HG03066 (cell line): ENCODE results near the gene PNLIP.

Experiments used
- ATAC-seq: cut with Tn5 transposase; IDR thresholded peaks from one replicate; pipeline ENCODE4 v1.9.1; 2021; ENCODE audit warnings: low read depth; ENCODE audit not compliant: unreplicated experiment

PNLIP gene

GRCh38 chr10:116612107-116612769 is 66.5 kb downstream of the PNLIP start:
- no peak for ATAC-seq

- ATAC-seq, result no peak
These were observed 67.7 kb downstream of the PNLIP start for GRCh38 chr10:116613471-116613870.

- no peak for ATAC-seq
These were observed 69.1 kb downstream of the PNLIP start for GRCh38 chr10:116614796-116615195.

GRCh38 chr10:116615199-116615776 is 69.6 kb downstream of the PNLIP start:
- ATAC-seq, result no peak
